Liver (tissue), 9 donors: ENCODE data around the gene STKLD1. TPM values are rescaled to one million over a fixed set of nuclear protein-coding genes. Genes with fewer than 3 reads are reported as not detected.

ENCODE experiments used
- DNase-seq: peaks from one replicate; pipeline ENCODE4 v3.0.0-alpha.2; 2017; ENCODE audit warnings: low spot score
- H3K27ac ChIP-seq, 2 donors: one replicate each; pipeline ENCODE4 v1.7.0; 2013; ENCODE audit warnings: inconsistent platforms in 2 of 2, low read length in 2 of 2, control low read depth in 1 of 2, low read depth in 1 of 2, mild to moderate bottlenecking in 1 of 2
- H3K27me3 ChIP-seq, 4 donors: one replicate each; pipeline versions ENCODE4 v1.6.1 to v1.7.0; 2013; ENCODE audit warnings: low read length in 3 of 4, inconsistent platforms in 1 of 4, mild to moderate bottlenecking in 1 of 4, moderate library complexity in 1 of 4; ENCODE audit not compliant: control insufficient read depth in 4 of 4, insufficient read depth in 4 of 4
- H3K36me3 ChIP-seq, 4 donors: one replicate each; pipeline versions ENCODE4 v1.6.1 to v1.7.0; 2013; ENCODE audit warnings: low read length in 3 of 4, mild to moderate bottlenecking in 3 of 4, low read depth in 1 of 4, moderate library complexity in 1 of 4; ENCODE audit not compliant: control insufficient read depth in 4 of 4, insufficient read depth in 3 of 4
- H3K4me1 ChIP-seq, 4 donors: one replicate each; pipeline versions ENCODE4 v1.6.1 to v1.7.0; 2013; ENCODE audit warnings: low read length in 3 of 4, mild to moderate bottlenecking in 3 of 4, moderate library complexity in 1 of 4; ENCODE audit not compliant: control insufficient read depth in 4 of 4, insufficient read depth in 4 of 4
- H3K4me3 ChIP-seq, 3 donors: one replicate each; pipeline versions ENCODE4 v1.6.1 to v1.7.0; 2013; ENCODE audit warnings: low read length in 3 of 3, control low read depth in 1 of 3, low read depth in 1 of 3, mild to moderate bottlenecking in 1 of 3
- H3K9ac ChIP-seq, 2 donors: one replicate each; pipeline ENCODE4 v1.7.0; 2013; ENCODE audit warnings: low read length in 2 of 2, mild to moderate bottlenecking in 2 of 2, moderate library complexity in 2 of 2, control low read depth in 1 of 2, low read depth in 1 of 2
- H3K9me3 ChIP-seq, 4 donors: one replicate each; pipeline versions ENCODE4 v1.6.1 to v1.7.0; 2013; ENCODE audit warnings: low read length in 3 of 4; ENCODE audit not compliant: control insufficient read depth in 4 of 4
- FOXA1 ChIP-seq: IDR thresholded peaks from 2 replicates; pipeline ENCODE4 v1.6.1; 2016; ENCODE audit warnings: antibody characterized with exemption
- FOXA2 ChIP-seq: IDR thresholded peaks from 2 replicates; pipeline ENCODE4 v1.6.1; 2016; ENCODE audit warnings: antibody characterized with exemption
- GABPA ChIP-seq, 2 donors: IDR thresholded peaks in 1 of 2; conservative IDR thresholded peaks in 1 of 2; 2 replicates each; pipeline ENCODE4 v1.6.1; 2016; ENCODE audit warnings: antibody characterized with exemption in 2 of 2, mild to moderate bottlenecking in 1 of 2, moderate library complexity in 1 of 2
- HNF4A ChIP-seq, 2 donors: conservative IDR thresholded peaks; 2 replicates each; pipeline ENCODE4 v1.6.1; 2016; ENCODE audit warnings: antibody characterized with exemption in 2 of 2, mild to moderate bottlenecking in 2 of 2
- JUND ChIP-seq, 2 donors: IDR thresholded peaks; 2 replicates each; pipeline ENCODE4 v1.6.1; 2016; ENCODE audit warnings: antibody characterized with exemption in 2 of 2
- MAX ChIP-seq: IDR thresholded peaks from 2 replicates; pipeline ENCODE4 v1.6.1; 2016; ENCODE audit warnings: antibody characterized with exemption
- RAD21 ChIP-seq, 2 donors: IDR thresholded peaks; 2 replicates each; pipeline ENCODE4 v1.6.1; 2016; ENCODE audit warnings: antibody characterized with exemption in 2 of 2, mild to moderate bottlenecking in 2 of 2
- REST ChIP-seq: IDR thresholded peaks from 2 replicates; pipeline ENCODE4 v1.6.1; 2016; ENCODE audit warnings: antibody characterized with exemption, mild to moderate bottlenecking
- SP1 ChIP-seq: IDR thresholded peaks from 2 replicates; pipeline ENCODE4 v1.6.1; 2018; ENCODE audit warnings: antibody characterized with exemption, mild to moderate bottlenecking
- TAF1 ChIP-seq: conservative IDR thresholded peaks from 2 replicates; pipeline ENCODE4 v1.6.1; 2016; ENCODE audit warnings: antibody characterized with exemption, mild to moderate bottlenecking
- YY1 ChIP-seq: IDR thresholded peaks from 2 replicates; pipeline ENCODE4 v1.6.1; 2016; ENCODE audit warnings: antibody characterized with exemption, mild to moderate bottlenecking
- ZBTB33 ChIP-seq: IDR thresholded peaks from 2 replicates; pipeline ENCODE4 v1.6.1; 2016; ENCODE audit warnings: antibody characterized with exemption
- WGBS: extraction: QIAGEN DNeasy Blood & Tissue Kit; methylation state at CpG from one replicate; pipeline ENCODE4 v1.1.7; 2013; 5-methylcytosine and 5-hydroxymethylcytosine counted together
- polyA plus RNA-seq, 2 donors: library from polyadenylated mRNA; stranded (reverse) in 1 of 2; unstranded in 1 of 2; fragments of 200-250 nt in 1 of 2; fragments of >200 nt in 1 of 2; fragmentation: Nextera tagmentation in 1 of 2; extraction: Ambion mirVana in 1 of 2; gene quantifications; one replicate each; pipeline versions ENCODE4 v1.2.1 to v1.2.3, GENCODE V29; 2013 to 2015
- total RNA-seq, 2 donors: library from RNA; depleted of rRNA; stranded (reverse); fragments of >200 nt; gene quantifications; one replicate each; pipeline ENCODE4 v1.2.3, GENCODE V29; 2014
- TF ChIP-seq, protein P1 (sequence below): IDR thresholded peaks from 2 replicates; pipeline ENCODE4 v1.6.1; 2016; ENCODE audit warnings: antibody characterized with exemption
- donor health status: healthy.
- donor health status: healthy.
- donor health status: healthy.
- donor health status: healthy.
- donor health status: healthy.

STKLD1 gene
- total and polyA plus RNA-seq, 4 donors = 0.25 to 0.85 (median 0.33) TPM

DNA sequence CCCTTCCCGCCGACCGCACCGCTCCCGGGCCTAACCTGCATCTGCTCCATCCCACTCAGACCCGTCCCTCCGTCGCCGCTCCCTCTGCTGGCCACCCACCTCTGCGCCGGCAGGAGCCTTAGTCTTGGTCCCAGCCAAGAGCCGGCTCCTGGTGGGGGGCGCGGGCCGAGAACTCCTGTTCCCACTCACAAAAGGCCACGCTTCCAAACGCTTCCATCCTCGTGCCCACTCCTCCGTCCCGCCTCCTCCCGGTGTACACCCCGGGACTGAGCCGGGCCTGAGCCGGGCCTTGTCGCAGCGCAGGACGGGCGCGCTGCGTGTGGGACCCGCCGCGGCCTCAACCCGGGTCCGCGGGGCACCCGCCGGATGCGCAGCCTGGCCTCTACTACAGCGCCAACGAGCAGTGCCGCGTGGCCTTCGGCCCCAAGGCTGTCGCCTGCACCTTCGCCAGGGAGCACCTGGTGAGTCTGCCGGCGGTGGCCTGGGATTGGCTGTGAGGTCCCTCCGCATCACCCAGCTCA is 53.5 kb downstream of the STKLD1 start:
- 54% methylated on average over 49 of the region's 49 CpGs for whole genome bisulfite sequencing
- no peak overlapping the region for H3K4me3 ChIP-seq
- H3K27ac ChIP-seq = no peak overlapping the region
- H3K4me1 ChIP-seq = peaks cover 0 to 8% (median 4%) of the 10 kb centered on the region in 4 donors
- no peaks in the 10 kb centered on the region for H3K36me3 ChIP-seq
- peak; percentile 57 for DNase-seq
- no peaks in the 10 kb centered on the region for H3K27me3 ChIP-seq
- no peak overlapping the region for H3K9ac ChIP-seq
- no peaks in the 10 kb centered on the region for H3K9me3 ChIP-seq
- no peak for TF ChIP-seq TAF1
- TF ChIP-seq RAD21 (IDR thresholded peaks at IDR 0.05) = peak in 1 of 2 donors; percentile 40

DNA sequence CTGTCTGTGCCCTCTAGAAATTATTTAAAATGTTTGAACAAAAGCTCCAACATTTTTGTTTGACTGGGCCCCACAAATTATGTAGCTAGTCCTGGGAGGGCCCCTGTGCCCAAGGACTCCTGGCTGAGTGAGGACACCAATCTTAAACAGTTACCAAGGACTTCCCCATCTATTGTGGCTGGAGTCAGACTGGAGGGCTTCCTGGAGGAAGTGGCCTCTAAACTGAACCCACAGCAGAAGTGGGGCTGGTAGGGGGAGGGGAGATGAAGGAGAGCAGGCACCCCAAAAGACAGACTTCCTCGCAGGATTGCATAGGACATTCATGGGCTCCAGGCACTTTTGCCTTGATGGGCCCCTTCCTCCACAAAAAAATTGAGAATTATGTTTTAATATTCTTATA is 54.1 kb downstream of the STKLD1 start:
- no peaks in the 10 kb centered on the region for H3K36me3 ChIP-seq
- no peak for TF ChIP-seq FOXA2
- no peak for TF ChIP-seq TAF1
- TF ChIP-seq JUND (IDR thresholded peaks at IDR 0.05) = no peak
- no peak for TF ChIP-seq ZBTB33
- no peak for TF ChIP-seq FOXA1
- TF ChIP-seq YY1 = no peak
- TF ChIP-seq, protein P1, sequence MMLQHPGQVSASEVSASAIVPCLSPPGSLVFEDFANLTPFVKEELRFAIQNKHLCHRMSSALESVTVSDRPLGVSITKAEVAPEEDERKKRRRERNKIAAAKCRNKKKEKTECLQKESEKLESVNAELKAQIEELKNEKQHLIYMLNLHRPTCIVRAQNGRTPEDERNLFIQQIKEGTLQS = no peak
- H3K27me3 ChIP-seq = no peaks in the 10 kb centered on the region

DNA sequence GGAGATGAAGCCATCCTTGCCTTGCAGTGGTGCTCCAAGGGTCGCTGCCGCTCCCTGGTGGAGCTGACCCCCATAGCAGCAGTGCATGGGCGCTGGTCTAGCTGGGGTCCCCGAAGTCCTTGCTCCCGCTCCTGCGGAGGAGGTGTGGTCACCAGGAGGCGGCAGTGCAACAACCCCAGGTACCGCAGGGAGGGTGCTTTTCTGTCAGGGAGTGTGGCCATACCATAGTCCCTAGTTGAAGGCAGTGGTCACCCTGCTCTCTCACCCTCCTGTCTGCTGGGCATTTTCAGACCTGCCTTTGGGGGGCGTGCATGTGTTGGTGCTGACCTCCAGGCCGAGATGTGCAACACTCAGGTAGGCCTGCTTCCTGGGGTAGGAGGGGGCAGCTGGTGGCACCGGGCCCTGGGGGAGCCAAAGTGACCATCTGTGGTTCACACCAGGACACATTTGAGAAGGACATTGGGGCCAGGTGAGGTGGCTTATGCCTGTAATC is 57.2 kb downstream of the STKLD1 start:
- Histone ChIP-seq H3K27me3 (no peaks in the 10 kb centered on the region), H3K36me3 (no peaks in the 10 kb centered on the region), H3K27ac (no peak overlapping the region), H3K4me1 (peaks cover 0 to 4% (median 0%) of the 10 kb centered on the region in 4 donors), H3K9me3 (no peaks in the 10 kb centered on the region), H3K4me3 (no peak overlapping the region), H3K9ac (no peak overlapping the region)
- DNase-seq = no peak
- WGBS = 89% methylated on average over 11 of the region's 11 CpGs
- no peak for TF ChIP-seq YY1
- TF ChIP-seq JUND (IDR thresholded peaks at IDR 0.05) = no peak
- TF ChIP-seq RAD21 (IDR thresholded peaks at IDR 0.05) = no peak
- no peak for TF ChIP-seq HNF4A (conservative IDR thresholded peaks at IDR 0.05)
- TF ChIP-seq TAF1 = no peak
- TF ChIP-seq GABPA (IDR thresholded peaks at IDR 0.05 in 1 of 2, conservative IDR thresholded peaks at IDR 0.05 in 1 of 2) = no peak
- no peak for TF ChIP-seq MAX
- TF ChIP-seq SP1 = no peak
- TF ChIP-seq ZBTB33 = no peak
- TF ChIP-seq REST = no peak
- TF ChIP-seq FOXA1 = no peak

More for the DNA sequence above, 54.1 kb downstream of the STKLD1 start:
- H3K9ac ChIP-seq = no peak overlapping the region
- no peak for DNase-seq
- no peak overlapping the region for H3K4me3 ChIP-seq
- H3K4me1 ChIP-seq = peaks cover 0 to 8% (median 4%) of the 10 kb centered on the region in 4 donors
- no peaks in the 10 kb centered on the region for H3K9me3 ChIP-seq
- no peak overlapping the region for H3K27ac ChIP-seq
- WGBS = 95% methylated on average over 1 of the region's 1 CpG
